Activated CD4-positive, alpha-beta T cell treated with anti-CD3 and anti-CD28 coated beads, Interleukin-10, Interleukin-2, amounts not matched to agents 100 ng/mL and 50 ng/mL, durations not matched to agents 16 hours and 8 hours (primary cell): ENCODE data around the gene PDGFB.

Source experiments
- DNase-seq: peaks from one replicate; pipeline ENCODE4 v3.0.0-alpha.2; 2020

PDGFB gene

GRCh38 chr22:39244496-39245129, at the start of gene PDGFB:
TSS of gene PDGFB (minus strand) at chr22:39244982. CDS start at chr22:39243963, 1,019 bp downstream.
- DNase-seq: no peak

- no peak for DNase-seq
Observed at GRCh38 chr22:39293766-39294368, 49.1 kb upstream of the PDGFB start.

DNA sequence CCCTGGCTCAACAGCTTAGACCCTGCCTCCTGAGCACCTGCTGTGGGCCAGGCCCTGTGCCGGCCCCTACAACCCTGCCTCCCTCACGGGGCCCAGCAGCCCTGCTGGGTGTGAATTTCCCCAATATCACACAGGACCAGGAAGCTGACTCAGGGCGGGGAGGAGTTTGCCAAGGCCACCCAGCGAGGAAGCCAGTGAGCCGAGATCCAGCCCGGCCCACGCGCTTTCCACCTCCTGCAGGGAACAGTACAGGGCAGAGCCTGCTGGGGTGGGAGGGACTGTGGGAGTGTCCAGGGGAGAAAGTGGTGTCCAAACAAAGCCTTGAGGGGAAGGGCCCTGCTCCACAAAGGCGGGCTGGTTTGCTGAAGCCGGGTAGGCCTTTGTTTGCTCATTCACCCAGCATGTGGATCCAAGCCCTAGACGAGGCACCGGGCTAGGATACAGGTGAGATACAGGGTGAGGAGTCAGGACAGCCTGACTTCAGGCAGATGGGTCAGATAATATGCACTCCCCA, 47.8 kb upstream of the PDGFB start:
- no peak for DNase-seq

GRCh38 chr22:39292031-39292462, 47.3 kb upstream of the PDGFB start:
- no peak for DNase-seq

DNA sequence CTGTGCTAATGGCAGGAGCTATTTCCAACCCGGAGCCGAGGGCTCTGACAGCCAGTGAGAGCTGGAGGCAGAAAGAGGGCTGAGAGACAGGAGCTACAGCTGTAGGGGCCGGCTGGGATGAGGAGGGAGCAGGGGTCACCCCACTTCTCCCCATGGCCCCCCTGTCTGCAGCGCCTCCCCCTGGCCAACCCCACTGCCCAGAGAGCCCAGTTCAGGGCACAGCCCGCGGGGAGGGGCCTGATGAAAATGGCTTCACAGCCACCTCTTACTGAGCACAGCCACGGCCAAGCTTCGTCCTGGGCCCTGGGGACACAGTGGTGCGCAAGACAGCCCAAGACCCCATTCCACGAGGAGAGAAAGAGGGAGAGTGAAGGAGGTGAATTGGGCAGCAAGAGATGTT, 46.7 kb upstream of the PDGFB start:
- DNase-seq: no peak

- DNase-seq: no peak
Observed at GRCh38 chr22:39290724-39291161, 46.0 kb upstream of the PDGFB start.

DNA sequence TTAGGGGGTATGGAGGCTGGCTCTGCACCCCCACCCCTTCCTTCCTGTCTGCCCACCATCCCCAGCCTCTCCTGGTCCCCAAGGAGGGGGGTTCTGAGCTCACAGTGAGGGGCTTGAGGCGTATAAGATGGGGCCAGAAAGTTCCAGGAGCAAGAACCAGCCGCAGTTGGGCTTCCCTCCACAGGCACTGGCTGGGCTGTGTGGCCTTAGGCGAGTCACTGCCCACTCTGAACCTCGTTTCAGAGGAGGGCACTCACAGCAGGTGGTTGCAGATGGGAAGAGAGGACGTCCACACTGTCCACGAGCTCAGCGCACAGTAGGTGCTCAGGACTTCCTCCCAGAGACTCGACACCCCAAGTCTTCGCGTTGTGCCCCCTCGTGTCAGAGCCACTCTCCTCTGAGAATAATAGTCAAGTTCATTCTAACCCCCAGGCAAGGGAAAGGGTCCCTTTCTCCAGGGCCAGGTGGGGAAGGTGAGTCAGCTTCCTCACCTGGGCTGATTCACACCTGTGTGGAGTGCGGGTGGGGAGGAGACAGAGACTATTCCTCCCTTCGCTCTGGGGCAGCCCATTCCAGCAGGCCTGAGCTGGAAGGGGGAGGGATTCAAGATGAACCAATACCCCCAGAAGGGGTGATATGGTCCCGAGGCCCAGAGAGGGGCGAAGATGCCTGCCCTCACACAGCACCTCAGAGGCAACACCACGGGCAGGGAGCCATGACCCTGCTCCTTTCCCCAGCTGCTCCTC, 45.4 kb upstream of the PDGFB start:
- DNase-seq: no peak

DNA sequence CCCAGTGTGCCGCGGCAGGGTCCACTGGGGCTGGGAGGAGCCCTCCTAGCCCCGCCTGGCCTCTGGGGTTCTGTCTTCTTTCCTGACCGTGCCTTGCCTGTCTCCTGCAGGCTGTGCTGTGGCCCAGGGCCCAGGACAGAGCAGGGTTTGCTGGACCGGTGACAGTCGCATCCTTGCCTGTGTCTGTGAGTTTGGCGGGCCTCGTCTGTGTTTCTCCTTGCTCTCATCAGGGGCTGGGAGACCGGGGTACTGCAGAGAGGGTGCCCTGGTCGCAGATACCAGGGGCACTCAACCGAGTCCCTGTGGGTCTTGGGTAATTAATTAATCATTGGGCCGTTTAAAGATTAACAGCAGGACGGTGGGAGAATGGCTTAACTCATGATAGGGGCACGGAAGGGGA, 44.8 kb upstream of the PDGFB start:
- no peak for DNase-seq

DNA sequence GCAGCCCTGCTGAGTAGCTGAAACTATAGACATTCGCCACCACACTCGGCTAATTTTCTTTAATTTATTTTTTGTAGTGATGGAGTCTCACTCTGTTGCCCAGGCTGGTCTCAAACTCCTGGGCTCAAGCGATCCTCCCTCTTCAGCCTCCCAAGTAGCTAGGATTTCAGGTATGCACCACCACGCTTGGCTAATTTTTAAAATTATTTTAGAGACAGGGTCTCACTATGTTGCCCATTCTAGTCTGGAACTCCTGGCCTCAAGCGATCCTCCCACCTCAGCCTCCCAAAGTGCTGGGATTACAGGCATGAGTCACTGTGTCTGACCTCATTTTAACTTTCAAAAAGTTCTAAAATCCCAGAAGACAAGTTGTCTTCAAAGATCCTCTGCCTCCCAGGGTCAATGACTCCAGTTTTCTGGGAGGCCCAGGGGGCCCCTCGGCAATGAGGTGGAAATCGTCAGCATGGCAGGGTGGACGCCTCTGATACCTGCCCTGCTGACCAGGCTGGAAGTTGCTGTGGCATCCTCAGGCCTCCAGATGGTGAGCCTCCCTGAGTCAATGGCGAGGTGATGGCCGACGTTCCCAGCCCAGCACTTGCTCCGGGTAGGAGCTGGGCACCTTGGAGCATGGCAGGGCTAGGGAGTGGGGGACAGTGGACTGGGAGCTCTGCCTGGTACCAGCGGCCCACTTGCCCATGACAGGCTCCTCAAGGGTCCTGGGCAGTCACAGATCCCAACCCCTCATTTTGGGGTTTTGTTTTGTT, 43.5 kb upstream of the PDGFB start:
- no peak for DNase-seq

DNA sequence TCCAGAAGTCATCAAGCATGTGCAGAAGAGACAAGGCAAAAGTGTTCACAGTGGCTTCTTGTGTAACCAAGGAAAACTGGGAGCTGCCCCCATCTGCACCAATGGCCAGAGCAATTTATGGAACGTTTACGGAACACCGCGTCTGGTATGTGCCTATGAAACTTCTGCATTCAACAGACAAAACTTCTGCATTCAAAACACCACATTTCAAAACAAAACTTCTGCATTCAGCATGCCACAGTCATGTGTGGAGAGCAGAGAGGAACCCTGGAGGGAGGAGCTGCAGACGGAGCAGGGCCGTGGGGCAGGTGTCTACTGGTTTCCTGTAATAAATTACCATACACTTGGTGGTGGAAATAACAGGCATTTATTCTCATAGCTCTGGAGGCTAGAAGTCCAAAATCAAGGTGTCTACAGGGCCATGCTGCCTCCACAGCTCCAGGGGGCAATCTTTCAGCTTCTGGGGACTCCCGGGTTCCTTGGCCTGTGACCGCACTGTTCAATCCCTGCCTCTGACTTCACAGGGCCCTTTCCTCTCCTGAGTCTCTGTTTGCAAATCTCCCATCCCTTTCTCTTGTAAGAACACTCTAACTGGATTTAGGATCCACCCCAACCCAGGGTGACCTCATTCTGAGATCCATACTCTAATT, 42.4 kb upstream of the PDGFB start:
- DNase-seq: no peak

GRCh38 chr22:39284983-39285382, 40.2 kb upstream of the PDGFB start:
- DNase-seq: no peak

DNA sequence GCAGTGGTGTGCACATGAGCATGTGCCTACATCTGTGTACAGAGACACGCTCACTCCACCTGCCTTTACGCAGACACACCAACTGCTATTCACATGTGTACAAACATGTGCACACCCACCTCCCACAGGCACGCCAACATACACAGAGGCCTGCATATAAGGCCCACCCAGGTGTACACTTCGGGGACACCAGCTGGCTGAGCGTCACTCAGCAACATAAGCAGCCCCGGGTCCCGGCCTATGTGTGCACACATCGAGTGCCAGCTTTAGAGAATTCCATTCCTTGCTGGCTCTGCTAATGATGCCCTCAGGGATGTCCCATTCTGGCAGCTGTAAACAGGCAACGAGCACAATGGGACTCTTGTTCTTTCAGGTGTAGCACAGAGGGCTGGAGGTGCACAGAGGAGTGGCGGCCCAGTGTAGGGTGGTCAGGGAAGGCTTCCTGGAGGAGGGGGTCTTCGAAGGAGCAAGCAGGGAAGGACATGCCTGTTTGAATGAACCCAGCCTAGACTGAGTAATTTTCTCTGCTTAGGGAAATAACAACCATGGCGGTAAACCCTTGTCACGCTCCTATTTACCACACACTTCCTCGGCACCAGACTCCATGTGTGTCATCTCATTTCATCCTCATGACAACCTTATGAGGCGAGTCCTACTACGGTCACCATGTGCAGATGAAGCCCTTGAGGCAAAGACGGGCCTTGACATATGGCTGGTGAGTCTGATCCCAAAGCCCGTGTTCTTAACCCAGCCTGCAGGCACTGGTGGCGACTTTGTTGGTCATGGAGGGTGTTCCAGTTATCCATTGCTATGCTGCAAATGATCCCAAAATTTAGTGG, 39.6 kb upstream of the PDGFB start:
- no peak for DNase-seq

DNA sequence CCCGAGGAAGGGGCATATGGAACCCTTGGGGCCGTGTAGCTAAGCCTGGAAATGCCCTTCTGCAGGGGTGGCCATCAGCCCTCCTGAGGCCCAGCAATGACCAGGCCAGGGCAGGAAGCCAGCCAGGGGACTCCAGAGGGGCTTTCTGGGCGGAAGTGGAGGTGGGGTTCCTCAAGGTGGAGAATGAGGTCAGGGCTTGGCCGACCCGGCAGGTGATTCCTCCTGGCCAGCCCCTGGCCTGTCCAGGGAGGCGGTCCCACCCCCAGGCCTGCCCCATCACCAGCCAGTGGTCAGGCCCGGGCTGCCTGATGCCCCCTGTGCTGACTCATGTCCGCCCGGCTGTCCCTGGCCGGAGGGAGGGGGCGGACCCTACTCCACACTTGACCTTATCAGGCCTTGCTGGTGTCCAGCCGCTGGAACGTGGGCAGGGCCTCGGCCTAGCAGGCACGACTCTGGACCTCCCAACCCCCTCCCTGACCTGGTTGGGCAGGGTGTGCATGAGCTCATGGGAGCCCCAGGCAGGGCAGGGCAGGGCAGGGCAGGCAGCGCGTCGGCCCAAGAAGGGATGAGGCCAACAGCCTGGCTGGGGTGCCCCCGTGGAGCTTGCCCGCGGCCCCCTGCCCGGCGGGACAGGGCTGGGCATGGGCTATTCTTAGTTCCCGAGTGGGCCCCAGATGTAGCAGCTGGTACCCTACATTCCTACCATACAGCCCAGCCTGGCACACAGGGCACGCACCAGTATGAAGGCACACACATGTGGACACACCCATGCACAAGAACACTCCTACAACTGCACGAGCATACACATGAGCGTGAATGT, 38.8 kb upstream of the PDGFB start:
- DNase-seq: no peak

- no peak for DNase-seq
Observed at GRCh38 chr22:39282645-39283321, 38.0 kb upstream of the PDGFB start.

GRCh38 chr22:39281126-39281525, 36.3 kb upstream of the PDGFB start:
- DNase-seq: no peak

DNA sequence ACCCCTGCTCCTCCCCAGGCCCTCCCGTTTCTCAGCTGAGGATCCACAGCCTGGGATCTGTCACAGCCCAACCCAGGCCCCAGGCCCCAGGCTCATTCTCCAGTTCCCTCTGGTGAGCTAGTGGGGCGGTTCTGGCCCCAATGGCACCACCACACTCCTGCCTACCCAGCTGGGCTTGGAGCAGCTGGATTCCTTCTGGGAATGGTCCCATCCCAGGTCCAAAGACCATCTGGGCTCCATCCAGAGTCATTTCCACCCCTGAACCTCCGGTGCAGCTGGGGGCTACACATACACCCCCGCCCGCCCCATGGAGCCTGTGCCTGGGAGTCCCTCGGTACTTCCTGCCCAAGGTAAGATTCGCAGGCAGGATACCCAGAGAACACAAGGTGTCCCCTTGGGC, 35.5 kb upstream of the PDGFB start:
- no peak for DNase-seq

GRCh38 chr22:39279170-39279850, 34.5 kb upstream of the PDGFB start:
- no peak for DNase-seq

GRCh38 chr22:39278040-39278439, 33.3 kb upstream of the PDGFB start:
- no peak for DNase-seq

DNA sequence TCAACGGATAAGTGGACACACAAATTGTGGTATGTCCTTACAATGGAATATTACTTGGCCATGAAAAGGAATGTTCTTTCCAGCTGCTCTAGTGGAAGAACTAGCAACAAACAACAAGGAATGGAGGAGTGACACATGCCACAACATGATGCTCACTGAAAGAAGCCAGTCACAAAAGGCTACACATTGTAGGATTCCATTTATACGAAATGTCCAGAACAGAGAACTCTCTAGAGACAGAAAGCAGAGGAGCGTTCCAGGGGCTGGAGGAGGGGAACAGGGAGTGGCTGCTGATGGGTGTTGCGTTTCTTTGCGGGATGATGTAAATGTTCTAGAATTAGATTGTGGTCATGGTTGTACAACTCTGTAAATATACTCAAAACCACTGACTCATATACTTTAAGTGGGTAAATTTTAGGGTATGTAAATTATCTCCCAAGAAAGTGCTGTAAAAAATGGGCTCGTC, 32.4 kb upstream of the PDGFB start:
- no peak for DNase-seq
